Transverse colon (tissue), 3 donors: ENCODE data around the gene MGMT.

Source experiments
- EP300 ChIP-seq: sonication (generic); formaldehyde crosslinking; IDR thresholded peaks from one replicate; pipeline ENCODE4 v1.6.1; 2017; ENCODE audit warnings: antibody characterized with exemption, low read depth
- POLR2A ChIP-seq: fragments of 450-650 bp; IDR thresholded peaks from one replicate; pipeline ENCODE4 v1.6.1; 2016; ENCODE audit warnings: antibody characterized with exemption, mild to moderate bottlenecking, moderate library complexity
- TF ChIP-seq, protein P1 (sequence below), 5 experiments: fragments of 200-600 bp in 3 of 5; fragments of 450-650 bp in 2 of 5; sonication (generic) in 3 of 5; IDR thresholded peaks; 1 replicate in 2 of 5; 2 replicates in 3 of 5; pipeline ENCODE4 v1.5.1; 2016 to 2017; ENCODE audit warnings: antibody characterized with exemption in 5 of 5, inconsistent platforms in 3 of 5, mild to moderate bottlenecking in 2 of 5, moderate library complexity in 1 of 5

GRCh38 chr10:129771991-129772431 is 305.0 kb downstream of the MGMT start:
- TF ChIP-seq, protein P1, sequence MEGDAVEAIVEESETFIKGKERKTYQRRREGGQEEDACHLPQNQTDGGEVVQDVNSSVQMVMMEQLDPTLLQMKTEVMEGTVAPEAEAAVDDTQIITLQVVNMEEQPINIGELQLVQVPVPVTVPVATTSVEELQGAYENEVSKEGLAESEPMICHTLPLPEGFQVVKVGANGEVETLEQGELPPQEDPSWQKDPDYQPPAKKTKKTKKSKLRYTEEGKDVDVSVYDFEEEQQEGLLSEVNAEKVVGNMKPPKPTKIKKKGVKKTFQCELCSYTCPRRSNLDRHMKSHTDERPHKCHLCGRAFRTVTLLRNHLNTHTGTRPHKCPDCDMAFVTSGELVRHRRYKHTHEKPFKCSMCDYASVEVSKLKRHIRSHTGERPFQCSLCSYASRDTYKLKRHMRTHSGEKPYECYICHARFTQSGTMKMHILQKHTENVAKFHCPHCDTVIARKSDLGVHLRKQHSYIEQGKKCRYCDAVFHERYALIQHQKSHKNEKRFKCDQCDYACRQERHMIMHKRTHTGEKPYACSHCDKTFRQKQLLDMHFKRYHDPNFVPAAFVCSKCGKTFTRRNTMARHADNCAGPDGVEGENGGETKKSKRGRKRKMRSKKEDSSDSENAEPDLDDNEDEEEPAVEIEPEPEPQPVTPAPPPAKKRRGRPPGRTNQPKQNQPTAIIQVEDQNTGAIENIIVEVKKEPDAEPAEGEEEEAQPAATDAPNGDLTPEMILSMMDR (IDR thresholded peaks at IDR 0.05) = no peak
- TF ChIP-seq EP300 = no peak
- TF ChIP-seq POLR2A = no peak
